DOHH2 (cell line): ENCODE results near the gene TGFBR3.

Source experiments
- H3F3A ChIP-seq: fragments of 200-600 bp; sonication (generic), shearing (Covaris generic); 2 replicates; pipeline ENCODE4 v1.6.0; 2016; ENCODE audit warnings: antibody characterized with exemption, mild to moderate bottlenecking; ENCODE audit not compliant: control insufficient read depth, insufficient read depth
- H3K27ac ChIP-seq: fragments of 200-600 bp; sonication (generic); 2 replicates; pipeline ENCODE4 v1.5.1; 2014; ENCODE audit warnings: low read depth, mild to moderate bottlenecking, low read length, moderate library complexity
- H3K27me3 ChIP-seq: fragments of 200-600 bp; sonication (generic); 2 replicates; pipeline ENCODE4 v1.6.1; 2014; ENCODE audit warnings: mild to moderate bottlenecking, low read length, mixed read lengths; ENCODE audit not compliant: control insufficient read depth
- H3K36me3 ChIP-seq: fragments of 200-600 bp; sonication (generic); 2 replicates; pipeline ENCODE4 v1.6.1; 2014; ENCODE audit warnings: mild to moderate bottlenecking, low read length, moderate library complexity, mixed read lengths; ENCODE audit not compliant: control insufficient read depth
- H3K4me1 ChIP-seq: fragments of 200-600 bp; sonication (generic); 2 replicates; pipeline ENCODE4 v1.6.1; 2014; ENCODE audit warnings: mild to moderate bottlenecking, low read length, mixed read lengths; ENCODE audit not compliant: control insufficient read depth
- H3K4me2 ChIP-seq: fragments of 200-600 bp; sonication (generic); 2 replicates; pipeline ENCODE4 v1.6.0; 2014; ENCODE audit warnings: mild to moderate bottlenecking, low read length, moderate library complexity
- H3K4me3 ChIP-seq: fragments of 200-600 bp; sonication (generic); 2 replicates; pipeline ENCODE4 v1.5.1; 2014; ENCODE audit warnings: mild to moderate bottlenecking, low read length, mixed read lengths
- H3K79me2 ChIP-seq: fragments of 200-600 bp; sonication (generic); 2 replicates; pipeline ENCODE4 v1.6.1; 2014; ENCODE audit warnings: mild to moderate bottlenecking, low read length, mixed read lengths; ENCODE audit not compliant: control insufficient read depth
- H3K9me2 ChIP-seq: fragments of 200-600 bp; sonication (generic); replicated peaks from 2 replicates; pipeline ENCODE4 v1.6.1; 2014; ENCODE audit warnings: mild to moderate bottlenecking, low read length, mixed read lengths; ENCODE audit not compliant: control insufficient read depth
- H3K9me3 ChIP-seq: fragments of 200-600 bp; sonication (generic); 2 replicates; pipeline ENCODE4 v1.6.1; 2014; ENCODE audit warnings: antibody characterized with exemption, low read length, mixed read lengths; ENCODE audit not compliant: control insufficient read depth, insufficient read depth
- H4K20me1 ChIP-seq: fragments of 200-600 bp; sonication (generic); 2 replicates; pipeline ENCODE4 v1.6.0; 2014; ENCODE audit warnings: low read depth, mild to moderate bottlenecking, antibody characterized with exemption, low read length, moderate library complexity; ENCODE audit not compliant: control insufficient read depth, insufficient read depth
- CTCF ChIP-seq: fragments of 200-600 bp; sonication (generic); IDR thresholded peaks from one replicate; pipeline ENCODE4 v1.5.1; 2014; ENCODE audit warnings: antibody characterized with exemption, mild to moderate bottlenecking, low read depth, low read length; ENCODE audit not compliant: poor library complexity, severe bottlenecking
- EZH2phosphoT487 ChIP-seq: fragments of 200-600 bp; sonication (generic); IDR thresholded peaks from 2 replicates; pipeline ENCODE4 v1.6.1; 2017; ENCODE audit warnings: borderline replicate concordance, mild to moderate bottlenecking, antibody characterized with exemption, low read length, moderate library complexity, mixed read lengths

Gene TGFBR3

GRCh38 chr1:91790392-91790791 is 95.6 kb downstream of the TGFBR3 start:
- Histone ChIP-seq H3K27me3 (no peaks in the 10 kb centered on the region), H3K79me2 (no peaks in the 10 kb centered on the region), H3K4me1 (no peaks in the 10 kb centered on the region), H3K9me3 (no peaks in the 10 kb centered on the region), H3K27ac (no peak overlapping the region), H4K20me1 (no peaks in the 10 kb centered on the region), H3K9me2 (no peaks in the 10 kb centered on the region), H3F3A (no peaks in the 10 kb centered on the region), H3K36me3 (no peaks in the 10 kb centered on the region), H3K4me2 (no peak overlapping the region), H3K4me3 (no peak overlapping the region)
- no peak for TF ChIP-seq CTCF
- TF ChIP-seq EZH2phosphoT487, result no peak

DNA sequence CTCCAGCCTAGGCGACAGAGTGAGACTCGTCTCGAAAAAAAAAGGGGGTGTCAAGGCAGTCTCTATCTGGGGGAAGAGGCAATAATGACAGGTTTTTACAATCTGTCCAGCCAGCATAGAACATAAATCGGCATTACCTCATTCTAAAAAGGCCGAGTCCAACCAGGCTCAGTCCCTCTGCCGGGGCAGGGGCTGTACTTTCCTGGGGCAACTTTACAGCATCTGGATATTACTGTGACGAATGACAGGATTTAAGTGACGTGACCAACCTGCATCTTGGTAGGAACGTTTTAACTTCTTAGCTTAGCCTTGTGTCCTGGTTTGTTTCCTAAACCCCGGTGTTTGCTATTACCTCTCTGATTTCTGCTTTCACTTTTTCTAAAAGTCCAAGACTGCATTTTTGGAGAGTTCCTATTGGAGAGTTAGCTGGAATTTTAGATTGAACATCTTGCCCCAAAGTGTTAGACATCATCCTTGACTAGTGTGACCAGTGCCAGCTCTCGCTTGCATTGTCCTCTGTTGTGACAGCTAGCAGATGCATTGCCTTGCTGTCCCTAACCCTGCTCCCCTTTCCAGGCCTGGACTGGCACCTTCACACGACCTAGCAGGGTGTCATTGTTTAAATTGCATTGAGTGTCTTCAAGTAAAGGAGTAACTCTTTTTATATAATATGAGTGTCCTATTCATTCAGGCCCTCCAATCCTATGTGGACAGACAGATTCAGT is 96.5 kb downstream of the TGFBR3 start:
- TF ChIP-seq EZH2phosphoT487 (no peak), CTCF (no peak)
- no peaks in the 10 kb centered on the region for H3K9me2 ChIP-seq
- no peak overlapping the region for H3K4me2 ChIP-seq
- H3K27me3 ChIP-seq, result no peaks in the 10 kb centered on the region
- H3K27ac ChIP-seq, result no peak overlapping the region
- H4K20me1 ChIP-seq, result no peaks in the 10 kb centered on the region
- H3K4me3 ChIP-seq, result no peak overlapping the region
- no peaks in the 10 kb centered on the region for H3K9me3 ChIP-seq
- no peaks in the 10 kb centered on the region for H3K4me1 ChIP-seq
- H3K79me2 ChIP-seq, result no peaks in the 10 kb centered on the region
- H3F3A ChIP-seq, result no peaks in the 10 kb centered on the region
- H3K36me3 ChIP-seq, result no peaks in the 10 kb centered on the region

DNA sequence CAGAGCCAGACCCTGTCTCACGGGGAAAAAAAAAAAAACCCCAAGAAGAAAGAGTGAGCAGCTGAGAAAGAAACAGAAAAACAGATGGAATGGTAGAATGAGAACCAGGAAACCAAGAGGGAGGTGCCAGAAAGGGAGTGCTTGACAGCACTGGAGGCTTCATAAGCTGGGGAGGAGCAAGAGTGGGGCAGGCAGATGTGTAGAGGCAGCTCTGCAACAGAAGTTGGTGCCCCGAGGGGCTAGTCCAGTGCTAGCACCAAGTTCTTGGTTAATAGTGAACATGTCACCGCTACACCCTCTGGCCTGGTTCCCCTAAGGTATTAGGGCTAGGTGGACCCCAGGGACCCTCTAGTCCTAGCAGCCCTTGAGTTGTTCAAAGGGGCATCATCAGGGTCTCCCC is 98.0 kb downstream of the TGFBR3 start:
- no peaks in the 10 kb centered on the region for H3K9me2 ChIP-seq
- no peaks in the 10 kb centered on the region for H4K20me1 ChIP-seq
- TF ChIP-seq CTCF, result no peak
- TF ChIP-seq EZH2phosphoT487, result no peak
- H3K4me1 ChIP-seq, result no peaks in the 10 kb centered on the region
- H3F3A ChIP-seq, result no peaks in the 10 kb centered on the region
- no peaks in the 10 kb centered on the region for H3K79me2 ChIP-seq
- no peak overlapping the region for H3K27ac ChIP-seq
- no peaks in the 10 kb centered on the region for H3K36me3 ChIP-seq
- no peaks in the 10 kb centered on the region for H3K27me3 ChIP-seq
- no peak overlapping the region for H3K4me3 ChIP-seq
- H3K9me3 ChIP-seq, result no peaks in the 10 kb centered on the region
- no peak overlapping the region for H3K4me2 ChIP-seq
